ENCODE measurements around the gene SLC13A4. TPM values are rescaled to one million over a fixed set of nuclear protein-coding genes. Genes with fewer than 3 reads are reported as not detected.

SLC13A4 gene
- total and polyA plus RNA-seq, 2 of the 4 experiments (the other 2 are of a cell fraction): 0.10 TPM; not detected in 1

- H3K4me1 ChIP-seq (ENCODE audit: control insufficient read depth, insufficient read depth, low read length): peaks cover 24% of the 10 kb centered on the region
- 0% methylated on average over 4 of the region's 9 CpGs; no CpG with 5 or more reads in 1 of the 2 experiments for WGBS, 2 experiments (ENCODE audit: extremely low coverage in 2 of 2, insufficient read length in 1 of 2)
- no peak for TF ChIP-seq CTCF (conservative IDR thresholded peaks at IDR 0.05; ENCODE audit: low read depth, low read length)
- TF ChIP-seq CEBPB (IDR thresholded peaks at IDR 0.05; ENCODE audit: low read depth, low read length): 0 out of 2 replicates have a peak, but pooled peaks have one; percentile 32
- no peak for TF ChIP-seq RAD21 (IDR thresholded peaks at IDR 0.05; ENCODE audit: low read length)
- TF ChIP-seq USF2 (IDR thresholded peaks at IDR 0.05; ENCODE audit: low read depth, low read length): no peak
- peak; percentile 85 for TF ChIP-seq FOS (IDR thresholded peaks at IDR 0.05; ENCODE audit: low read depth, low read length)
- peak; percentile 68 for TF ChIP-seq MAFK (IDR thresholded peaks at IDR 0.05; ENCODE audit: low read depth, low read length)
- TF ChIP-seq RCOR1 (IDR thresholded peaks at IDR 0.05; ENCODE audit: insufficient replicate concordance, low read length): no peak
- 0 out of 2 replicates have a peak, but pooled peaks have one; percentile 34 for TF ChIP-seq MAZ (IDR thresholded peaks at IDR 0.05; ENCODE audit: borderline replicate concordance, low read depth, low read length)
- peak; percentile 40; the same call in 1 of the 2 replicates for TF ChIP-seq NFE2L2 (IDR thresholded peaks at IDR 0.05; ENCODE audit: low read depth, low read length)
- TF ChIP-seq POLR2A (IDR thresholded peaks at IDR 0.05; ENCODE audit: low read depth, low read length): peak; percentile 52; the same call in 1 of the 2 replicates
- TF ChIP-seq RFX5 (IDR thresholded peaks at IDR 0.05; ENCODE audit: low read depth, low read length): no peak
- TF ChIP-seq CHD1 (IDR thresholded peaks at IDR 0.05; ENCODE audit: low read depth, low read length): no peak
- no peak for TF ChIP-seq MXI1 (IDR thresholded peaks at IDR 0.05; ENCODE audit: borderline replicate concordance, low read depth, low read length)
- TF ChIP-seq SMC3 (IDR thresholded peaks at IDR 0.05; ENCODE audit: low read depth, low read length): no peak
- TF ChIP-seq ELK1 (IDR thresholded peaks at IDR 0.05; ENCODE audit: borderline replicate concordance, low read depth, low read length): no peak
These were observed 17.8 kb upstream of the SLC13A4 start for GRCh38 chr7:135745703-135746312.

More at GRCh38 chr7:135745703-135746312, 17.8 kb upstream of the SLC13A4 start:
- H3K9me3 ChIP-seq (ENCODE audit: control insufficient read depth, insufficient read depth, low read length): no peaks in the 10 kb centered on the region
- peak overlapping the region; percentile 69 for H2AFZ ChIP-seq (replicated peaks; ENCODE audit: low read length, poor library complexity)
- peaks cover 22% of the 10 kb centered on the region for H3K9me1 ChIP-seq (ENCODE audit: insufficient read depth, low read length)
- H3K18ac ChIP-seq (ENCODE audit: low read depth, low read length): peak overlapping the region; percentile 63
- H2AK5ac ChIP-seq (ENCODE audit: low read depth, low read length): peak overlapping the region; percentile 93
- peak overlapping the region; percentile 91 for H4K91ac ChIP-seq (ENCODE audit: insufficient read depth, low read depth, low read length)
- dilution Hi-C loops (cut with HindIII; ENCODE audit: low sequenced_read_pairs, unreplicated experiment): no loop called here
- peak overlapping the region; percentile 95 for H2AK9ac ChIP-seq (replicated peaks; ENCODE audit: low read depth, low read length, poor library complexity)
- H2BK120ac ChIP-seq (ENCODE audit: low read depth, low read length): peak overlapping the region; percentile 91
- POLR2A ChIA-PET (ENCODE audit: unreplicated experiment): no interaction called here
- H2BK20ac ChIP-seq (ENCODE audit: low read depth, low read length): peak overlapping the region; percentile 85
- BruUV-seq (replicated peaks): no TSS peak
- peak; percentile 99 for DNase-seq
- in situ Hi-C loops (cut with MboI; ENCODE audit: low sequenced_read_pairs): no loop called here
- peak overlapping the region; percentile 39 for H4K5ac ChIP-seq (ENCODE audit: low read depth, low read length)
- no peaks in the 10 kb centered on the region for H4K20me1 ChIP-seq (ENCODE audit: insufficient read depth, low read length)
- peak overlapping the region; percentile 82 to 99 for H4K8ac ChIP-seq (ENCODE audit: low read depth in 2 of 2, low read length in 2 of 2)
- no peak overlapping the region for H3K4me3 ChIP-seq (ENCODE audit: insufficient read depth, low read depth, low read length)
- H3K9ac ChIP-seq (ENCODE audit: low read depth, low read length): no peak overlapping the region
- peak overlapping the region; percentile 78 for H3K56ac ChIP-seq (ENCODE audit: extremely low read depth, insufficient read depth, low read length)
- H2BK5ac ChIP-seq (ENCODE audit: low read depth, low read length, poor library complexity, severe bottlenecking): peak overlapping the region; percentile 96
- peak overlapping the region; percentile 57; the same call in 1 of the 2 replicates for H3K23ac ChIP-seq (ENCODE audit: low read depth, low read length)
- H3K4ac ChIP-seq (ENCODE audit: low read depth, low read length): peak overlapping the region; percentile 88
- peak; percentile 81 for ATAC-seq (ENCODE audit: low read depth)
- peak overlapping the region; percentile 89; the same call in 2 of the 3 replicates for H2BK15ac ChIP-seq (ENCODE audit: low read depth, low read length)
- H3K79me1 ChIP-seq (ENCODE audit: low read depth in 1 of 2, low read length in 2 of 2): peaks cover 0 to 9% of the 10 kb centered on the region in 2 experiments; a peak in 1 of 4 replicates
- intact Hi-C loops (cut with micrococcal nuclease): no loop called here
- H3K27ac ChIP-seq (ENCODE audit: insufficient read depth, low read length): peak overlapping the region; percentile 82
- H3K36me3 ChIP-seq (ENCODE audit: control insufficient read depth, insufficient read depth, low read length): no peaks in the 10 kb centered on the region
- H3K4me2 ChIP-seq (ENCODE audit: low read depth, low read length): no peak overlapping the region
- CTCF ChIA-PET: interaction anchor here (1.0 kb wide), 1 partner anchor 29 kb away, joined by 5 read pairs; no protein-coding TSS in a partner anchor
- no peaks in the 10 kb centered on the region for H3K27me3 ChIP-seq (ENCODE audit: control insufficient read depth, insufficient read depth, low read length)
- H3K14ac ChIP-seq (replicated peaks; ENCODE audit: low read depth, low read length): peak overlapping the region; percentile 73

Data from IMR-90 (cell line).